Measurements from ENCODE around the gene FOXG1. TPM values are rescaled to one million over a fixed set of nuclear protein-coding genes. Genes with fewer than 3 reads are reported as not detected.

Gene FOXG1
- polyA plus RNA-seq, 1 donor from 2014 or later: 53.5 TPM

DNA sequence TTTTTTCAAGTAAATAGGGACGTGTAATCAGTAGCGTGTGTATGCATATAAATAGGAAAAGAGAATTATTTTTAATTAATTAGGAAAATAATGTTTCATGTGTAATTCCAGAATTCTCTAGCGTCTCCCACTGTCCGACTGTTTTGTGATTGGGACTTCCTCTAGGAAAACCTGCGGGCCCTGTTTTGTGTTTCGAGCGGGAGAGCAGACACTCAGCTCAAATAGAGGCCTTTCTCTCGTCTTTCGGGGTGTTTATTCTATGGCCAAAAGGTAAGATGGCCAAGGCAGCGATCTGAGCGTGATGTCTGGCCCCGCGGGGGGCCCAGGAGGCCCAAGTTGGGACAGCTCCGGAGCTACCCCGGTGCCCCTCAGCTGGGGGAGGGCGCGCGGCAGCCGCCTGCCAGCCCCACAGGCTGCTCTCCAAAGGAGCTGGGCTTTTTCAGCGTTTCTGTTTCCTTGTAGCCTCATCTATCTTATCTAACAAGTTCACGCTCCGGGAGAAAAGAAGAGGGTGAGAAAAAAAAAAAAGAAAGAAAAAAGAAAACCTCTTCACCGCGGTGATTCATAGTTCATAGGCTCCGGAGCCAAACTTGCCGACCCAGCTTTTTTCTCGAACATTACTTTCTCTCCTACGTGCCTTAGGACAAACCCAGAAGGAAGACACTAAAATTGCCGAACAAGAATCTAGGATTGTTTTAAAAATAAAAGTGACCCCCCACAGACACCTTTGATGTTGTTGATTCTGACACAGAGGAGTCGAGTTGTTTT is 7.5 kb upstream of the FOXG1 start:
- Histone ChIP-seq H3K36me3 (ENCODE audit: insufficient read depth, low read length) (no peaks in the 10 kb centered on the region), H3F3A (ENCODE audit: insufficient read depth, low read length, poor library complexity, severe bottlenecking) (peaks cover 24% of the 10 kb centered on the region), H4K20me1 (ENCODE audit: insufficient read depth) (no peaks in the 10 kb centered on the region), H3K27ac (ENCODE audit: low read length) (peak overlapping the region; percentile 90), H3K79me2 (replicated peaks; ENCODE audit: insufficient read depth, low read length) (peaks cover 99% of the 10 kb centered on the region), H3K9ac (ENCODE audit: low read length) (peak overlapping the region; percentile 91), H3K4me2 (ENCODE audit: low read length) (peak overlapping the region; percentile 97), H3K27me3 (ENCODE audit: insufficient read depth, low read depth, low read length) (no peaks in the 10 kb centered on the region), H2AFZ (ENCODE audit: low read depth, low read length) (no peak overlapping the region), H3K9me2 (ENCODE audit: insufficient read depth, low read length) (no peaks in the 10 kb centered on the region), H3K4me3 (ENCODE audit: low read length) (peak overlapping the region; percentile 66), H3K9me3 (ENCODE audit: low read length) (no peaks in the 10 kb centered on the region)
- no peak for TF ChIP-seq TAF1 (IDR thresholded peaks at IDR 0.05; ENCODE audit: low read depth)
- no peak for TF ChIP-seq MXI1 (conservative IDR thresholded peaks at IDR 0.05; ENCODE audit: poor library complexity, severe bottlenecking)
- TF ChIP-seq, protein P1, sequence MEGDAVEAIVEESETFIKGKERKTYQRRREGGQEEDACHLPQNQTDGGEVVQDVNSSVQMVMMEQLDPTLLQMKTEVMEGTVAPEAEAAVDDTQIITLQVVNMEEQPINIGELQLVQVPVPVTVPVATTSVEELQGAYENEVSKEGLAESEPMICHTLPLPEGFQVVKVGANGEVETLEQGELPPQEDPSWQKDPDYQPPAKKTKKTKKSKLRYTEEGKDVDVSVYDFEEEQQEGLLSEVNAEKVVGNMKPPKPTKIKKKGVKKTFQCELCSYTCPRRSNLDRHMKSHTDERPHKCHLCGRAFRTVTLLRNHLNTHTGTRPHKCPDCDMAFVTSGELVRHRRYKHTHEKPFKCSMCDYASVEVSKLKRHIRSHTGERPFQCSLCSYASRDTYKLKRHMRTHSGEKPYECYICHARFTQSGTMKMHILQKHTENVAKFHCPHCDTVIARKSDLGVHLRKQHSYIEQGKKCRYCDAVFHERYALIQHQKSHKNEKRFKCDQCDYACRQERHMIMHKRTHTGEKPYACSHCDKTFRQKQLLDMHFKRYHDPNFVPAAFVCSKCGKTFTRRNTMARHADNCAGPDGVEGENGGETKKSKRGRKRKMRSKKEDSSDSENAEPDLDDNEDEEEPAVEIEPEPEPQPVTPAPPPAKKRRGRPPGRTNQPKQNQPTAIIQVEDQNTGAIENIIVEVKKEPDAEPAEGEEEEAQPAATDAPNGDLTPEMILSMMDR (IDR thresholded peaks at IDR 0.05; ENCODE audit: poor library complexity, severe bottlenecking): no peak
- no peak for TF ChIP-seq EZH2 (IDR thresholded peaks at IDR 0.05; ENCODE audit: borderline replicate concordance, insufficient read depth, low read length, poor library complexity, severe bottlenecking)
- TF ChIP-seq, protein P2, sequence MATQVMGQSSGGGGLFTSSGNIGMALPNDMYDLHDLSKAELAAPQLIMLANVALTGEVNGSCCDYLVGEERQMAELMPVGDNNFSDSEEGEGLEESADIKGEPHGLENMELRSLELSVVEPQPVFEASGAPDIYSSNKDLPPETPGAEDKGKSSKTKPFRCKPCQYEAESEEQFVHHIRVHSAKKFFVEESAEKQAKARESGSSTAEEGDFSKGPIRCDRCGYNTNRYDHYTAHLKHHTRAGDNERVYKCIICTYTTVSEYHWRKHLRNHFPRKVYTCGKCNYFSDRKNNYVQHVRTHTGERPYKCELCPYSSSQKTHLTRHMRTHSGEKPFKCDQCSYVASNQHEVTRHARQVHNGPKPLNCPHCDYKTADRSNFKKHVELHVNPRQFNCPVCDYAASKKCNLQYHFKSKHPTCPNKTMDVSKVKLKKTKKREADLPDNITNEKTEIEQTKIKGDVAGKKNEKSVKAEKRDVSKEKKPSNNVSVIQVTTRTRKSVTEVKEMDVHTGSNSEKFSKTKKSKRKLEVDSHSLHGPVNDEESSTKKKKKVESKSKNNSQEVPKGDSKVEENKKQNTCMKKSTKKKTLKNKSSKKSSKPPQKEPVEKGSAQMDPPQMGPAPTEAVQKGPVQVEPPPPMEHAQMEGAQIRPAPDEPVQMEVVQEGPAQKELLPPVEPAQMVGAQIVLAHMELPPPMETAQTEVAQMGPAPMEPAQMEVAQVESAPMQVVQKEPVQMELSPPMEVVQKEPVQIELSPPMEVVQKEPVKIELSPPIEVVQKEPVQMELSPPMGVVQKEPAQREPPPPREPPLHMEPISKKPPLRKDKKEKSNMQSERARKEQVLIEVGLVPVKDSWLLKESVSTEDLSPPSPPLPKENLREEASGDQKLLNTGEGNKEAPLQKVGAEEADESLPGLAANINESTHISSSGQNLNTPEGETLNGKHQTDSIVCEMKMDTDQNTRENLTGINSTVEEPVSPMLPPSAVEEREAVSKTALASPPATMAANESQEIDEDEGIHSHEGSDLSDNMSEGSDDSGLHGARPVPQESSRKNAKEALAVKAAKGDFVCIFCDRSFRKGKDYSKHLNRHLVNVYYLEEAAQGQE (IDR thresholded peaks at IDR 0.05; ENCODE audit: borderline replicate concordance): no peak
- TF ChIP-seq RAD21 (conservative IDR thresholded peaks at IDR 0.05): no peak
- no peak for TF ChIP-seq SMC3 (conservative IDR thresholded peaks at IDR 0.05; ENCODE audit: poor library complexity)

DNA sequence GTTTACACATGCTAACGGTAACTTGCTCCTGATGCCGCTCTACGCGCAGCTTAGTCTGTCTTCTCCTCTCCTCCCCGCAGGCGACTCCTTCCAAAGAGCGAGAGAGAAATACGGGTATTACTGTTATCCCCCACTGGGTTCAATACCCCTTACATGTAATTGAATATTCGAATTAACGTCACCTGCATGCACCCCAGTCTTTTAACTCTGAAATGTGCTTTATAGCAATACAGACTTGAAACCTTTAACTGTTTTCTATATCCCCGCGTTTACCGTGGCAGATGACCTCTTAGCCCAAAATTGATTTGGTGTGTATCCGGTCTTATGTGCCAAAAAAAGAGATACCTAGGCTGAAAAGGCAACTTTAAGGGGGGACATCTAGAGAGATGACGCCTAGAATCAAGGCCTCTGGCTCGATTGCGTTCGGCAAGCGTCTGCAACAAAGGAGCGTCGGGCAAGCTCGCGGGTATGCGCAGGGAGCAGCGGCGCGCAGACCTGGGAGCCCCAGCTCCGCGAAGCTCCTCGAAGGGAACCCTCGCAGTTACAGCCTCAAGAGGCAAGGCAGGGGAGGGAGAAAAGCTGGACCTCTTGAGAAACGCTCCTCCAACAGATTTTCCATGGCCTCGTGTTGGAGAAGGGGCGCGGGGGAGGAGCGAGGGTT is 6.8 kb upstream of the FOXG1 start:
- H3K36me3 ChIP-seq (ENCODE audit: insufficient read depth, low read length): no peaks in the 10 kb centered on the region
- H2AFZ ChIP-seq (ENCODE audit: low read depth, low read length): no peak overlapping the region
- H3K4me2 ChIP-seq (ENCODE audit: low read length): peak overlapping the region; percentile 97
- no peaks in the 10 kb centered on the region for H3K27me3 ChIP-seq (ENCODE audit: insufficient read depth, low read depth, low read length)
- H4K20me1 ChIP-seq (ENCODE audit: insufficient read depth): no peaks in the 10 kb centered on the region
- no peaks in the 10 kb centered on the region for H3K9me3 ChIP-seq (ENCODE audit: low read length)
- H3K4me3 ChIP-seq (ENCODE audit: low read length): peak overlapping the region; percentile 66
- TF ChIP-seq TAF1 (IDR thresholded peaks at IDR 0.05; ENCODE audit: low read depth) (peak; percentile 65), POLR2AphosphoS5 (IDR thresholded peaks at IDR 0.05) (peak; percentile 68)
- TF ChIP-seq, protein P2 (IDR thresholded peaks at IDR 0.05; ENCODE audit: borderline replicate concordance): peak; percentile 83
- TF ChIP-seq, protein P1 (IDR thresholded peaks at IDR 0.05; ENCODE audit: poor library complexity, severe bottlenecking): no peak
- peak overlapping the region; percentile 91 for H3K9ac ChIP-seq (ENCODE audit: low read length)
- H3K27ac ChIP-seq (ENCODE audit: low read length): peak overlapping the region; percentile 90
- peaks cover 98% of the 10 kb centered on the region for H3K79me2 ChIP-seq (replicated peaks; ENCODE audit: insufficient read depth, low read length)
- no peaks in the 10 kb centered on the region for H3K9me2 ChIP-seq (ENCODE audit: insufficient read depth, low read length)
- H3F3A ChIP-seq (ENCODE audit: insufficient read depth, low read length, poor library complexity, severe bottlenecking): peaks cover 24% of the 10 kb centered on the region

All from neural cell (in vitro differentiated cells).